LHCN-M2 (cell line): ENCODE measurements around the gene XPC. TPM values are rescaled to one million over a fixed set of nuclear protein-coding genes. Genes with fewer than 3 reads are reported as not detected.

Experiments
- DNase-seq: peaks from one replicate; pipeline ENCODE4 v3.0.0-alpha.2; 2012; ENCODE audit warnings: low read depth
- total RNA-seq: library from RNA; depleted of rRNA; stranded (reverse); fragments of >200 nt; gene quantifications from 2 replicates; pipeline ENCODE4 v1.2.3, GENCODE V29; 2014

Gene XPC
- total RNA-seq, 1 experiment from 2014 or later = 45.2 TPM

DNA sequence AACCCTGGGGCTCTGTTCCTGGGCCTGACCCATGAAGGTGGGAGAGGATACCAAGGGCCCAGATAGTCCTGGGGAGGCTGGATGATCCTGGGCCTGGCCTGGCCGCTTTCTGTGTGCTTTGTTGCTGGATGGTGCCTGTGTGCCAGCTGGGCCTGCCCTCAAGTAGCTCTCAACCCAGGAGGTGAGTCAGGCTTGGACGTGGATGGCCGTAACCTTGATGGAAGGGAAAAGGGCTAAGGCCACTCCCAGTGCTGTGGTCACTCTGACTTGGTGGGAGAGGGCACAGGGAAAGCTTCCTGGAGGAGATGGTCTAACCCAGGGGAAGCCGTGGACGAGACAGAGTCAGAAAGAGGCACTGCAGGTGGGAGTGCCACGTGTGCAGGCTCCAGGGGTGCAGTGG lies 44.1 kb downstream of the XPC start:
- no peak for DNase-seq

DNA sequence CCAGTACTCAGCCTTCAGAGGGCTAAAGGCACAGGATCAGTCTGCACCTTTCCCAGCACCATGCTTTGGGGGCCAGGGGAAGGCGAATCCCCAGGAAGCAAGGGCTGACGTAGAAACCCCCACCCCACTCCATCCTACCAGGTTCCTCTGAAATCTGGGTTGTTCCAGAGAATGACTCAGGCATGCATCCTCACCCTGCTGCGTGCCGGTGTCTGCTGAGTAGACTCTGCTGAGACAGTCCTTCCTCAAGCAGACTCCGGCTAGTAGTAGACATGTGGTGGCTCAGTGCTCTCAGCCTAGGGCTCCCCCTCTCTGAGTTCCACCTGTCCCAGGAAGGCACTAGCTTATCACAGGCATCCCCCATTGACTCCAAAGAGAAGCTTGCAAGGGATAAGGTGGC lies 44.5 kb downstream of the XPC start:
- no peak for DNase-seq

DNA sequence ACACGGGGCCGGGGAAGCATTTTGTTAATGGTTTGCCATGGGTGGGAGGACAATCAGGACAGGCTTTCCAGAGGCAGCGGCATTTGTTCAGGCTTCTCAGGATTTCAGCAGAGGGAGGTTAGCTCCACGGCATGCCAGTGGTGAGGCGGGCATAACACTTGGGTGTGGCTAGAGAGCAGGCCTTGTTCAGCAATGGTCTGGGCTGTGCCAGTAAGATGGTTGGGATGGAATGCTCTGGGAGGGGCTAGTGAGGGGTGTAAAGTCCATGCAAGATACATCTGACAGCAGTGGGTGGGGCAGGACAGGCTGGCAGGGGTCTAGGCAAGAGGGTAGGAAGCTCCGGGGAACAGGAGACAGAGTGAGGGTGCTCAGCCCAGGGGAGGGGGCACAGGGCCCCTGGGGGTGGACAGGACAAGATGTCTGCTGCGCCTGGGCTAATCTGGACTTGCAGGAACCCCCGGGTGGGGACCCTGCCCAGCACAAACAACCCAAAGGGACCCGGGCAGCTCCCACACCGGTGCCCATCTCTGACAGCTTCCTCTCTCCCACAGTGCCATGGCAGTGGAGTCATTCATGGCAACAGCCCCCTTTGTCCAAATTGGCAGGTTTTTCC lies 45.1 kb downstream of the XPC start:
- no peak for DNase-seq

DNA sequence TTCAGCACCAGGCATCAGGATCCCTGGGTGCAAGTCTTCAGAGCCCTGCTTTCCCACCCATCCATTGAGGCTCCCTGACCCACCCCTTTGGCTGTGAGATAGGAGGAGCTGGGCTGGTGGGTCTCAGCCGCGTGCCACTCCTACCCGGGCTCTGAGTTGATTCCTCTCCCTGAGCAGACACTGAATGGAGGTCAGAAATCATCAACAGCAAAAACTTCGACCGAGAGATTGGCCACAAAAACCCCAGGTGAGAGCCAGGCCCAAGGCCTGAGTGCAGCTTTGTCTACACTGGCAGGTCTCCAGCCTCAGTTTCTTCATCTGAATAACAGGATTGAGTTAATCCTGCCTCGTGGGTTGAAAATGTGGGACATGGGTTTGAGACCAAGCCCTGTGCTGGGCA lies 45.7 kb downstream of the XPC start:
- DNase-seq = no peak

DNA sequence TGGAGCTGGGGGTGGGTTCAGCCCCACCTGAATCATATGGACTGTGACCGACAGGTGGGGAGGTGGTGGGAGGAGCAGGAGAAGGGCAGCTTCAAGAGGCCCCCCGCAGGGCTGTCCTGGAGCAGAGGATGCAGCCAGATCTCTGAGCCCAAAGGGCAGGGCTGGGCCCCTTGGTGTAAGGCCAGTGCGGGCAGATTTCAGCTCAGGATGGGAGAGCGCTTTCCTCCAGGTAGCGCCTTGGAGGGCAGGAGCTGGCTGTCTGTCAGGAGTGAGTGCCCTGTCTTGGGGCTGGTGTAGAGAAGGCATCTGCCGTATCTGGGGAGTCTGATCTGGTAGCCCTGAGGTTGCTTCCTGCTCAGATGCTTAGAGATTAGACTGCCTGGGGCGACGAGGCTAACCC lies 46.3 kb downstream of the XPC start:
- DNase-seq = no peak

DNA sequence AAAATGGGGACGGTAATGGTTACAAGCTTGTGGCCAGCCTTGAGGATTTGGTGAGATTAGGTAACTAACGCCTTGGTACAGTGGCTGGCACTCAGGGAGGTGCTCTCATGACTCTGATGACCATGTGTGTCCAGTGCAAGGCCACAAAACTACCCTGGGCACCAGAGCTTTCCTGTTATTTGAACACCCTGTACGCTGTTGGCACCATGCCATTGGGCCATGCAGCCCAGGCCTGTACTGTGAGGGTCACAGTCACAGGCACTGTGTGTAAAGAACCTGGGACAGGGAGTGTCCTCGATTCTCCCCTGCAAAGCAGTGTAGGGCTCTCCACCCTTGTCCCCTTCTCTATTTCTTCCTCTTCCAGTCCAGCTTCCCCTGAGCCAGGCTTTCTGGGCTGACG lies 47.3 kb downstream of the XPC start:
- DNase-seq = no peak

DNA sequence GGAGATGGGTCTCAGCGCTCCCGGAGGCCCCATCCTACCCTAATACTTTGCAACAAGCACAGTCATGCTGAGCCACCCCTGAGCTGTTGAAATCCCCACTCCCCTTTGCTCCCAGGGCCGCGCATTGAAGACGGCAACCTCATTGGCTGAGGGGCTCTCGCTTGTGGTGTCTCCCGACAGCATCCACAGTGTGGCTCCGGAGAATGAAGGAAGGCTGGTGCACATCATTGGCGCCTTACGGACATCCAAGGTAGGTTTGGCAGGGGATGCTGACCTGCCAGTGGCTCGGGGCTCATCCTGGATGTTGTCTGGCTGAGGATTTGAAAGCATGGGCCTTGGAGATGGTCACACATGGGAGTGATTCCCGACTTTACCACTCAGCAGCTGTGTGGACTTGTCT lies 47.7 kb downstream of the XPC start:
- DNase-seq = no peak

DNA sequence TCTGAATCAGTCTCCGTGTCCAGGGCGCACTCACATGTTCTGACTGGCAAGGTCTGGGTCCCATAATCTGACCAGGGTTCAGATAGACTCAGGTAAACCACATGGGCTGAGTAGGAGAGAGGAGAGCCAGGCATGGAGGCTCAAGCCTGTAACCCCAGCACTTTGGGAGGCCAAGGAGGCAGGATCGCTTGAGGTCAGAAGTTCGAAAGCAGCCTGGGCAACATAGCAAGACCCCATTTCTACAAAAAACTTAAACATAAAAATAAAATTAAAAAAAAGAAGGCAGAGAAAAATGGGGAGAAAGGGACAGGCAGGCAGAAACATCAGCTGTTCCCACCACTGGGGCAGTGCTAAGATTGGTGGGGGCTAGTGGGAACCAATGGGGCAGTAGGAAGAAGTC lies 48.2 kb downstream of the XPC start:
- DNase-seq = no peak

DNA sequence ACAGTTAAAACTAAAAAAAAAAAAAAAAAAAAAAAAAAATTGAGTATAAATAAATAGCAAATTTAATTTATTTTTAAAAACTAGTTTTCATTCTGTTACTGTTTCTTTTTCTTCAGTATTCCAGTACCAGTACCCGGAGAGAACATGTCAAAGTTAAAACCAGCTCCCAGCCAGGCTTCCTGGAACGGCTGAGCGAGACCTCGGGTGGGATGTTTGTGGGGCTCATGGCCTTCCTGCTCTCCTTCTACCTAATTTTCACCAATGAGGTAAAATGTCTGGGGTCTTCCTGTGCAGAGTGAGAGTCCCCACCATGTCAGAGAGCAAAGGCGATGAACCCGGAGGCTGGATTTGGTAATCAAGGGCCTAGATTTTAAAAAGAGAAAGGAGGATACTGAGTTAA lies 49.1 kb downstream of the XPC start:
- DNase-seq = no peak

DNA sequence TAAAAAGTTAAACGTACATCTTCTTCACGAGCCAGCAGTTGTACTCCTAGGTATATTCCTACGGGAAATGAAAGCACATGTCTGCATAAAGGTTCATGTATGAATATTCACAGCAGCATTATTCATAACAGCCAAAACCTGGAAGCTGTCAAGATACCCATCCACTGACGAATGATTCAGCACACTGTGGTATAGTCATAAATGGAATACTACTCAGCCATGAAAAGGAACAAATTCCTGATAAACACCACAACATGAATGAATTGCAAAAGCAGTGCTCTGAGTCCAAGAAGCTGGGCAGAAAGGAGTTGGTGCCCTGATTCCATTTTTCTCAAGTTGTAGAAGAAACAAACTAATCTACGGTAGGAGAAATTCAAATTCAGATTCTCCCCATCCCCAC lies 49.7 kb downstream of the XPC start:
- no peak for DNase-seq

DNA sequence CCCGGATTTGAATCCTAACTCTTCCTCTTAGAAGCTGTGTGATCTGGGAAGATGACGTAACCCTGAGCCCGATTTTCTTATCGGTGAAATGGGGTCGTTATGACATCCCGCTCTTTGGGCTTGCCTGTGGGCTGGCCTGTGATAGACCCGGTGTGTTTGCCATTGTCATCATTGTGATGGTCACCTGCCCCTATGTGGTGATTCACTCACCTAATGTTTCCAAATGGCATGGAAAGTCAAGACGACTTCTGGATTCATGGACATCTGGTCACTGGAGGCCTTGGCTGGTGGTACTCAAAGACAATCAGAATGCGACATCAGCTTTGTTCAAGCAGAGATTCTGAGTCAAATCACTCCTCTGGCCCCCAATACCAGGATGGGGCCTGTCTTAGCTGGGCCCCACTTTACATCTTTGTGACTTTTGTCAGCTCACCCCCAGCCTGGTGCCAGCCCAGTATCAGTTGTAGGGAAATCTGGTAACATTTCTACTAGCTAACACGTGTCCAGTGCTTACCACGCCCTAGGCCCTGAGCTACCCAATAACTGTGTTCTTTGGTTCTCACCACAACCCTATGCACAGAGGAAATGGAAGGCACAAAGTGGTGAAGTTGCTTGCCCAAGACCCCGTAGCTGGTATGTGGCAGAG lies 50.8 kb downstream of the XPC start:
- DNase-seq = no peak

DNA sequence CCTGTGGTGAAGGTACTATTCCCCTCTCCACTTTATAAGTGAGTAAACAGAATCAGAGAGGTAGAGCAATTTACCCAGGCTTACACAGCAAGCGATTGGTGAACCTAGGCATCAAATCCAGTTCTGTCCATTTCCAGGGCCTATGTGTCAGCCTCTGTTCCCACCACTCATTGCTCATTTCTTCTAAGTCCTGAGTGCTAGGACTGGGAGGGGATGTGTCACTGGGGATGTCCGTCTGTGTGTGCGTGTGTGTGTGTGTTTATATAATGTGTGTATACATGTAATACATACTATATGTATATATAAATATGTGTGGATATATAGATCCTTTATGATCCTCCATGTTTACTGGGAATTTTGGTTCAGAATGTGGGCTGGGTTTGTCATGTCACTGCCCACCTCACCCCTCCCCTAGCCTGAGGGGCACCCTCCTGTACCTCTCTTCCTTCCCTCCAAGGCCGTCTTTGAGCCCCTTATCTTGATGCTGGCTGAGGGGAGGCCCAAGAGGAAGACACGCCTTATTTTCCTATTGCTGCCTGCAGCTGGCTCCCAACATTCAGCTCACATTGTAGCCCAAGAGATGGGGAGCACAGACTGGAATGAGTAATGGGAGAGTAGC lies 51.4 kb downstream of the XPC start:
- DNase-seq = no peak

DNA sequence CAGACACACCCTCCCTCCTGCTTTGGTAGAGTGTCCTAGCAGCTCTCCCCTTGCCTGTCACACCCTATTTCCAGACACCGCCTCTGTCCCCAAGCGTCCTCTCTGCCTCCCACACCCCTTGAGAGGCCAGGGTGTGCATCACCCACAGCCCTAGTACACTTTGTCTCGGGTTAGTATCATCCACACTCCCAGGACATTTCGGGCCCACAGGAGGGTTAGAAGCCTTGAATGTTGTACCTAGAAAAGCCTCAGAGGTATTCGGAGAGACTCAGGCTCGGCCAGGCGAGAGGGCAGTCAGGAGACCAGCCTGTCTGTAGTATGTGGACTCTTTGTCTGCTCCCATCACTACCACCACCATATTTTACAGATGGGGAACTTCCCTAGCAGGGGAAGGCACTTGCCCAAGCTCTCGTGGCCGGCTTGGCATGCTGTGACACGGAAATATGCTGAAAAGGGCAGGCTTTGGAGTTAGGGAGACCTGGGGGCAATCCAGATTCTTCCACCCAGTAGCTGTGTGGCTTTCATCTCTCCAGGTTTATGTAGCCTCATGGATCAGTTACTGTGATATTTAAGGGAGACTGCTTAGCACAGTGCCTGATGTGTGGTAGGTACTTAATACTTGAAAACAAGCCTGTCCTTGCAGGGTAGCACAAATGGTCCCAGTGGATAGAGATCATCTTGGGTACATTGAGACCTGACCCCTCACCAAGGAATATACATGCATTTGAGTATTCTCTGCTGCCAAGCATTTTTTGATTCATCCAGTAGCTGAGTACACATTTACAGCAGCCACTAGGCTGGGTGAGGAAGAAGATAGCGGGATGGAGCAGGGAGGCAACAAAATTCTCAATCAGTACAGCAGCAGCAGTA lies 52.1 kb downstream of the XPC start:
- DNase-seq = no peak

DNA sequence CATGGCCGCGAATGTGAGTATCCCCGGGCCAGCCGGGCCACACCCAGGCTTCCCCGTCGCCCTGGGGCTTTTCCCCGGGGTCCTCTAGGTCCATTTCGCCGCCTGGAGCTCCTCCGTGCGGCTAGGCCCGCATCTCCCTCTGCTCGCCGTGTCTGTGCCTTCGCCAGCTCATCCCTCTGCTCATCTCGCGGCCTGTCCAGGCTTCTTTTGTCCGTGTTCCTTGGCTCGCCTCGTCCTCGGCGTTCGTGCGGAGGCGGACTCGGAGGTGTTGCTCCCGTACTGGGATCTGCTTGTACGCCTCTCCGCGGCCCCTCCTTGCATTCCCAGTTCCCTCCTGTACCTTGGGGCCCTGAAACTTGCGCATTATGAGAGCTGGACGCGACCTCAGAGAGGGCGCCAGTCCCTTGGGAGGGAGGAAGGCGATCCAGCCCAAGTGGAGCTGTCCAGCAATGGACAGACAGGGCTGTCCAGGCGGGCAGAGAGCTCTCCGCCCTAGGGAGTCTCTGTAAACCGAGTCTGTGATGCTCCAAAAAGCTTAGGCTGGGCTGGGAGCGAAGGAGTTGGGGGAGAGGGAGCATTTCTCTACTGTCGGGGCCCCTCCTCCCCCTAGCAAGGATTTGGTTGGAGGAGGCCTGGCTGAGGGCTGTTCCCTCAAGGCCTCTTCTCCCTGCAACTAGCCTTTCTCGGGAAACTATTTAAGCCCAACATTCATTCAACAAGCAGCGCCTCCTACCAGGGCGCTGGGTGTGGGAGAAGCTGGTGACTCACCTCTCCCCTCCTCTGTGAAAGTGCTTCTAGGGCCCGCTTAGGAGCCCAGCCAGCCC lies 53.0 kb downstream of the XPC start:
- DNase-seq = peak; percentile 90

DNA sequence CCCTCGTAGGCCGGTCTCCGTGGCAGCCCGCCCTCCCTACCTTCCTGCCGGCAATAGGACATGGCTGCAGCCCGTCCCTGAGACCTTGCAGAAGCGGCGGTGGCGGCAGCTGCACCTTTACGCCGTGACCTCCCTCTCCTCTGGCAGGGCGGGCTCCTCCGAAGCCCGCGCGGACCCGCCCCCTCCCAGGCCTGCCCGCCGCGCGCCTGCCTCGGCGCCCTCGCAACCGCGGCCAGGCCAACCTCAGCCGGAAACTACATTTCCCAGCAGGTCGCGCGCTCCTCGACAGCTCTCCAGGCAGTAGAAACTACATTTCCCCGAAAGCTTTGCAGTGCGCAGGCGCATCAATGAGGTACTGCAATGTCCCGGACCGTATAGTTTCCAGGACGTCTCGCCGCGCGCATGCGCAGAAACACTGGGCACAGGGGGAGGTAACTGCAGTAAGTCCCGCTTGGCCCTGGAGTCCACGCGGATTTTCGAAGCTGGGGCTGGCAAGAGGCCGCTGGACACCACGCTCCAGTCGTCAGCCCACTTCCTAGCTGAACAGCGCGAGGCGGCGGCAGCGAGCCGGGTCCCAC lies 53.7 kb downstream of the XPC start, which contains the start of the genes CHCHD4 and TMEM43:
CHCHD4 (minus strand) TSS at position 256 of the 578 bp plus-strand sequence; CDS start at position 62, 194 bp downstream.
TMEM43 (plus strand) TSS at position 438 of the 578 bp plus-strand sequence. CDS start 142 bp downstream, outside the sequence.
- peak; percentile 99 for DNase-seq

DNA sequence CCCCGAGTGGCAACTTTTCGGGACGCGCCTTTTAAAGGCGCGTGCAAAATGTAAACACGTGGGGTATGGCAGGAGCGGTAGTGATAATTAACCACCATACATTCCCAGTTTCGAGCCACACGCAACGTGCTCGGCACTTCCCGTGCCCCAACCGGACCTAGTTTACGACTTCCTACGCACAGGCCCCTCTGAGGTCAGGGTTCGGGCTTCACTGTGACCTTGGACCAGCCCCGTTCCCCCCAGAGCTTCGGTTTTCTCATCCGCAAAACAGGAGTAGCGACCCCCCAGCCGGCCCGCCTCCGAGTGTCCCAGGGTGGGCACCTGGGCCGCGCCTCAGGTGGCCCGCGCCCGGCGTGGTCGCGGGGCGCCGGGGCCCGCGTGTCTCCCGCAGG lies 54.2 kb downstream of the XPC start:
- peak; percentile 60 for DNase-seq

DNA sequence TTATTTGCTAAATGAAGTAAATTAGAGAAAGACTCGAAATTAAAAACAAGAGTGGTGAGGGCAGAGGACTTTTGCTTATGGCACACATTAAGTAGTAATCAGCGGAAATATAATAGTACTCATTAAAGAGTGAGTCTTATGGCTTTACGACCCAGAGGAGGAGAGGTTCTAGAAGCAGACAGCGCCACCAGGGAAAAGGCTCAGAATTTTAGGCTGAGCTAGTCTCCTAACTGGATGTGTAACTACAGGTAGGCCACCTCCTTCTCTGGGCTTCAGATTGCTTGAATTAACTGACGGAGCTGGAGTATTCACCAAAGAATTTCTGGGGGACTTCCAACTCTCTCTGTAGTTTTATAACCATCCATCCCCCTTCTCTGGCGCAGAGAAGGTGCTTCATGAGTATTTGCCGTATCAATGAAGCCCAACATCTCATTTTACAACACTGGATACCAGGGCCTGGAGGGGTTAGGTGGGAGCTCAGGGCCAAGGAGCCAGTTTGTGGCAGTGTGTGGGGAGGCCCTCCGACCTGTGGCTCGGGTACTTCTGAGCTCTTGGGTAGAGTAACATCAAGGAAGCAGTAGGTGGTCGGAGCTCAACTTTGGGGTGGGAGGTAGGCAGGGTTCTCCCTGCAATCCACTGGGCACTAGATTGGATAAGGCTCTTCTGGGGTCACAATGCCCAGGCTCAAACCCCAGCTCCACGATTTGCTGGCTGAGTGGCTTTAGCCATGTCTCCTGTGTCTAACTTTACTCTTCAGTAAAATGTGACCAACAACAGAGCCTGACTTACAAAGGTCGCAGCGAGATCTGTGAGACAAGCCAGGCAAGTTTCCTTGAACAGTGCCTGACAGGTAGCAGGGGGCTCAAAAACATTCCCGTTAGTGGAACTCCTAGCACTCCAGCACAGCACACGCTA lies 54.8 kb downstream of the XPC start:
- no peak for DNase-seq

DNA sequence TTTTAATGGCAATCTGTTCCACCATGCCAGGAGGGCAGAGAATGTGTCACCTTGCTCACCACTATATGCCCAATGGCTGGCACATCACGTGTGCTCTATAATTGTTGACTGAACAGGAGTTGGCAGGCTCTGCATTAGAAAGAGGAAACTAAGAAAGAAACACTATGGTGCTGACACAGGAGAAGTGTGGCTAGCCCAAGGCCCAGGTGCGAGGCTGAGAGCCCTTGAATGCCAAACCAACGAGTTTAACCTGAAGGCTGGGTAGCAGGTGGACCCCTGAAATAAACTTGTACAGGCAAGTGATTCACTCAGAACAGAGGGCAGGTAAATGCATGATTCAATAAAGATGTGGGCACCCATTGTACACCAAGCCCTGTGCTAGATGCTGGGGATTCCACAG lies 56.1 kb downstream of the XPC start:
- no peak for DNase-seq

DNA sequence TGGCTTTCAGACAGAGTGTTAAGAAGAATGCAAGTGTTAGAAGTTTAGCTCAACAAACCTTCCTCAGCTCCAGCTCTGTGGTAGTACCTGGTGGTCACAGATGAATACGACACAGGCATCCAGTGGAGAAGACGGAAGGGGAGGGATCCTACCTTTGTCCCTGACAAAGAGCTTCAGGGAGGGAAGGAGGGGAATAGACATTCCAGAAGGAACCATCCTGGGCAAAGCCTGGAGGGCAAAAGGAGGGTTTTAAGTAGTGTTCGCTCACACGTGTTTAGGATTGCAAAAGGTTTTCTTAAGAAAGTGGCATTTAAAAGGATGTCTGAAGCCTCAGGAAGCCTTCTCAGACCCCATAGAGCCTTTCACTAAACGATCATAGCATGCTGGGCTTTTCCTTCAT lies 56.5 kb downstream of the XPC start:
- DNase-seq = no peak
